GM19328 (cell line): ENCODE measurements around the gene APOLD1.
"Not testable (repeated sequence)": the region's sequence is repeated elsewhere in the genome, so short reads cannot be mapped to it uniquely, and the experiment has no call there.

Source experiments
- ATAC-seq: cut with Tn5 transposase; IDR thresholded peaks from one replicate; pipeline ENCODE4 v1.9.1; 2021; ENCODE audit warnings: mild to moderate bottlenecking, moderate library complexity; ENCODE audit not compliant: unreplicated experiment

APOLD1 gene

DNA sequence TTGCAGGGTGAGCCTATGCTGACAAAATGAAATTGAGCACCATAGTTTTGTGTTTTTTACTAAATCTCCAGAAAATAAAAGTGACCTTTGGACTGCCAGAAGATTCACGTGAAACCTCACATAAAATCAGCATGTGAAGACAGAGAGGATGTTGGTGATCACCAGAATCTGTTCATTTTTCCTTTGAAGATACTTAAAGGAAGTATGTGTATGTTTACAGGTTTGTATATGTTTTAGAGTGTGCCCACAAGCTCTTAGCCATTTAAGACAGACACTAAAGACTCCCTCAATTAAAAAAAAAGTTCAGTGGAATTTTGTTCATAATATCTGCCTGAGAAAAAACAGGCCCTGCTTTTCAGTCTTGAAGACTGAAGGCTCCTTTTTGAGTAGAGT lies 53.5 kb downstream of the APOLD1 start:
- ATAC-seq, result no peak

DNA sequence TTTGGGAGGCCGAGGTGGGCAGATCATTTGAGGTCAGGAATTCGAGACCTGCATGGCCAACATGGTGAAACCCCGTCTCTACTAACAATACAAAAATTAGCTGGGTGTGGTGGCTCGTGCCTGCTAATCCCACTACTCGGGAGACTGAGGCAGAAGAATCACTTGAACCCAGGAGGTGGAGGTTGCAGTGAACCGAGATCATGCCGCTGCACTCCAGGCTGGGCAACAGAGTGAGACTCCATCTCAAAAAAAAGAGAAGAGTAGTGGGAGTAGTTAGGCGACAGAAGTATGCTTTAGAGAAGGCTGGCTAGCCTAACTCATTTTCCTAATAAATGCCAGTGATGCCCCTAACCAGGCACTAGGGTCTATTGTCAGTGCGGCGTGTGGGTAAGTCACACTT lies 54.0 kb downstream of the APOLD1 start:
- ATAC-seq, result not testable (repeated sequence)

DNA sequence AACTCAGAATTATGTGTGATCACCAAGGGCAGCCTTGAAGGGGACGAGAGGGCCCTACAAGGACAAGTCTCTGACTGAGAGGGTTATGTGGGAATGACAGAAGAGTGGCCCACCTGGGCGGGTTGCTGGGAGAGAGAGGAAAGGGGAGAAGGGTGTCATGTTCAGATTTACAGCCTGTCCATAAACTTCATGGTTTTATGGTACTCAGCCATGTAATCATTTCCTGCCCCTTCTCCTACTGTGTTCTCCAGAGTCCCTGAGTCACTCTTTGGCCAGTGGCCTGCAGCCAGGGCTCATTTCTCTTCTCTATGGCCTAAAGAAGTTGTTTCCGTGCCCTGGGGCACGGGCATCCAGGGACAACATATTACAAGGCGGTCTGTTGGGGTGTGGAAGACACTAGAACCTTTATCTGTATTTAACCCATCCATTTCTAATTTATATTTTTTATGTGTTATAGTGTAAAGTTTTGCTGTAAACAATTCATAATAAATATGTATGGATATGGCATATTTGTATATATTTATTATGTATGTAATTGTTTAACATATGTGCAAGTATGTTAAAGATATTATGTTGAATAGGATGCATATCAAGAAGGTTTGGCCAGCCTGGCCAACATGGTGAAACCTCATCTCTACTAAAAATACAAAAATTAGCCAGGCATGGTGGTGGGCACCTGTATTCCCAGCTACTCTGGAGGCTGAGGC lies 54.6 kb downstream of the APOLD1 start:
- no peak for ATAC-seq

DNA sequence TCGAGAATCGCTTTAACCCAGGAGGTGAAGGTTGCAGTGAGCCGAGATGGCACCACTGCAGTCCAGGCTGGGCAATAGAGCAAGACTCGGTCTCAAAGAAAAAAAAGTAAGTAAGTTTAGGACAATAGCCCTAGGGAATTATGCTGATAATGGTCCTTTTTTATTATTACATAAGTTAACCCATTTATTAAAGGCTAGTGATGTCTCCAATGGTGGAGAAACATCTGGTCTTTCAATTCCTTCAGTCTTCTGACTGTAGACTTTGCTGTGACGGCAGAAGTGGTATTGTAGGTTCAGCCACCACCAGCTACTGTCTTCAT lies 55.1 kb downstream of the APOLD1 start:
- ATAC-seq, result no peak
